ENCODE results near the gene PUS10.

Gene PUS10

GRCh38 chr2:60966507-60967405, 51.3 kb downstream of the PUS10 start:
- peak; percentile 24 for DNase-seq

- DNase-seq = no peak
Observed at GRCh38 chr2:60965499-60965785, 52.6 kb downstream of the PUS10 start.

GRCh38 chr2:60964651-60965498, 53.2 kb downstream of the PUS10 start:
- DNase-seq = no peak

DNA sequence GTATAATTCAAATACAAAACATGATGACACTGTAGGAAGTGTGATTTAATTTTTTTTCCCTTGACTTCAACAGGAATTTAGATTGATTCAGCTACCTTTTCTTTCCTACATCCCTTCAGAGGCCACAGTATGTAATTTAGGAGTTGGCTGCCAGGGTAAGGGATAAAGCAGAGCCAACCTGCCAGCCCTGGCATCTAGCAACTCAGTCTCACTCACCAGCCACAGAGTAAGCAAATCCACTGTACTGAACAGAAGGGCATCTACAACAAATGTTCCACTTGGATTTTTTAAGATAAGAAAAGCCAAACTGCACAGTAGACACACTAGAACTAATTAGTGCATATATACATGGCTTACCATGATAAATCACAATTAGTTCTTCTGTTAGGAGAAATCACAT, 54.9 kb downstream of the PUS10 start:
- DNase-seq = no peak

DNA sequence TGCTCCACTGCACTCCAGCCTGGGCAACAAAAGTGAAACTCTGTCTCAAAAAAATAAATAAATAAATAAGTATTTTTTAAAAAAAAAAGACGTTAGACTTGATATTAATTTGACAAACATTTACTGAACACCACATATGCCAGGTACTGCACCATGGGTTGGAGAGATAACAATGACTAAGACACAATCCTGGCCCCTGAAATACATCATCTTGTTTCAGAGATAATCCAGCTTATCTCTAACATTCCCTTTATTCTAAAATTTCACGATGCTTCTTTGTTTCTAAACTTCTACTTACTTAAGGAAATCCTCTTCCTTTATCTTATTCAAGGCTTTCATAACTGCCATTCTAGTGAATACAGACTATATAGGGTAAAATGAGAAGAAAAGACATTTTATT, 55.5 kb downstream of the PUS10 start:
- no peak for DNase-seq

DNA sequence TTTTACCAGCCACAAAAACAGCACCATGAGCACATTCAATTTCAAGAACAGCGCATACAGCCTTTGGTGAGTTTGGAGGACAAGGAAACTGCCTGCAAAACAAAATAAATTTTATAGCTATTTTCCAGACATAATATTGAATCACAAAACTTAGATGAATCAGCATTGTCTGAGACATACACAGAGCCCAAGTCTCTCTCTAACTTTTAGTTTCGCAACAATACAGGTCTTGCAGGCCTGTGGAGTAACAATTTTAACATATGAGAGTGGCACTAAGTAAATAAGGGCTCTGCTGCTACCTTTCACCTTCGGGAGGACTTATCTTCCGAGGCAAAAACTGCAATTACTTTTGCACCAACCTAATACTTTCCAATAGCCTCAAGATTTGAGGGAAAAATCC, 56.6 kb downstream of the PUS10 start:
- peak; percentile 30 for DNase-seq

DNA sequence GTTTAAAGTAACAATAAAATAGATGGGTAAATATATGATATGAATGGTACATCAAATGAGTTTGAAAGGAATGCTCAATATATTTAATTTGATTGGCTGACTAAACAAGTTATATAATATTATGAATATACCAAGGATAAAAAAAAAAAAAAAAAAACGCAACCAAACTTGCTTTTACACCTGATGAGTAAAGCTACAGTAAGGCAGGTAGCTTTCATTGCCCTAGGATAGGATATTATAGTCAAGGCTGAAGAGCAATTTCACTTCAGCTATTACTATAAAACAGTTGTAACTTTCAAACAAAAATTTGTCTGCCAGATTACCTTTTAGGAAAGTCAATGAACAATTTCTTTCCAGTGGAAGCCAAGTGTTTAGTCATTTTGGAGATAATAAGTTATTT, 57.3 kb downstream of the PUS10 start:
- no peak for DNase-seq

- DNase-seq = no peak
Observed at GRCh38 chr2:60959501-60959900, 58.6 kb downstream of the PUS10 start.

GRCh38 chr2:60958800-60959199, 59.3 kb downstream of the PUS10 start:
- no peak for DNase-seq

DNA sequence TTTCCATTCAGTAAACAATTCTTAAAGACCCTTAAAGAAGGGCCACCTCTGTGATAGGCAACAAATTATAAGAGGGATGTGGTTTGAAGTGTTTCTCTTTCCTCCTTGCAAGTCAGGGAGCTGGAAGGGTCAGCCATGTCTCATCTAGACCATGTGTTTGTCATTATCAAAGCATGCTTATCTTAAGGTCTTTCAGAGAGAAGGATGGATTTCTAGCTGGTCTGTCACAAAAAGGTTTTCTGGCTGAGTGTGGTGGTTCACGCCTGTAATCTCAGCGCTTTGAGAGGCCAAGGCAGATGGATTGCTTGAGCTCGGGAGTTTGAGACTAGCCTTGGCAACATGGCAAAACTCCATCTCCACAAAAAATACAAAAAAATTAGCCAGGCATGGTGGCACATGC, 59.7 kb downstream of the PUS10 start:
- no peak for DNase-seq

DNA sequence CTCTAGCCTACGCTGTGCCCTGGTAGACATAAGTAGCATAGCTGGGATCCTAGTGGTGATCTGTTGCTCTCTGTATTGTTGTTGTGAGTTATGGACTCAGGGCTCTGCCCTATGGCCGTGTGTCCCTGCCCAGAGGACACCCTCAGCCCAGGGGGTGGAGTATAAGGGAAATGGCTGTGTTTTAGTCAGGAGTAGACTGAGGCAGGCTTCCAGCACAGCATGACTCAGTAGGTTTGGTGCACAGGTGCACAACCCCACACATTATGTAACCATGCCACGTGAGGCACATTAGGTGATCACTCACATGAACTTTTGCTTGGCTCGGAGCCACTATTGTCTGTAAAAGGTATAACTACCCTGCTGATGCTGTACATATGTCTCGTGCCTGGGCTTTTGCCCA, 60.4 kb downstream of the PUS10 start:
- DNase-seq = no peak

GRCh38 chr2:60957224-60957623, 60.8 kb downstream of the PUS10 start:
- no peak for DNase-seq

- DNase-seq = no peak
Observed at GRCh38 chr2:60954139-60954538, 63.9 kb downstream of the PUS10 start.

DNA sequence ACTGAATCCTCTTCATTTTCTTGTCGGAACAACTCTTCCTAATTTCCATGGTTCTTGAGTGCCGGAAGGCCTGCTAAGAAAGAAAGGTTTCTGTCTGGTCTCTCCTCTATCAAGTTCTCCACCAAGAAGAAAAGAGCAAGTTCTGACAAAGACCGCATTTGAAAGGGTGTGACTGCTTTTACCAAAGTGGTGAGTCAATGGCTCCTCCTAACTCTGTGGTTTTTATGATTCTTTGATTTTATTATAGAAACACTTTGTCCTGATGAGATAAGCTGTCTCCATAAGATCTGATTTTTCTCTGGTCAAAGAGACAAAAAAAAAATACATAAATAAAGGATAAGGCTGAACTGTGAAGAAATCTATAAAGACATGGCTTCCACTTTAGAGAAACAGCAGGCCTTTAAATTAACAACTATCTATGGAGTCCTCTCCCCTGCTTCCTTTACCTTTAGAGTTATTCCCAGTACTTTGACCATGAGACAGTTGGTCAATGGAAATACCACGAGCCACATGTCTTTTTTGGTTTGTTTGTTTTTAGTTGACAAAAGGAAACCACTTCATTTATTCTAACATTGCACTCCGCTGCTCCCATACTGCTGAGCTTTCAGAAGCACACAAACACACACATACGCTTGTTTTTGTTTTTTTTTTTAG, 69.0 kb downstream of the PUS10 start:
- no peak for DNase-seq

DNA sequence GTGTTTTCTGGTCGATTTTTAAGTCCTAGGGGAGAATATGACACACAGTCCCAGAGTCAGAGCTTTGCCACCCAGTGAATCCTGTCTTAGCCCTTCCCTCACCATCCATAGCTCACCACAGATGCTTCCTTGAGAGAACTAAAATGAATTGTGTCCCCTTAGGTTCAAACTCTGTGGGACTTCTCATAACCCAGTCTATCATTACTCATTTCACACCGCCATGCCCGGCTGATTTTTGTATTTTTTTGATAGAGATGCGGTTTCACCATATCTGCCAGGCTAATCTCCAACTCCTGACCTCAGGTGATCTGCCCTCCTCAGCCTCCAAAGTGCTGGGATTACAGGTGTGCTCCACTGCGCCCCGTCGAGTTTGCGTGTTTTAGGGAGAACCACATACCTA, 69.9 kb downstream of the PUS10 start:
- no peak for DNase-seq

DNA sequence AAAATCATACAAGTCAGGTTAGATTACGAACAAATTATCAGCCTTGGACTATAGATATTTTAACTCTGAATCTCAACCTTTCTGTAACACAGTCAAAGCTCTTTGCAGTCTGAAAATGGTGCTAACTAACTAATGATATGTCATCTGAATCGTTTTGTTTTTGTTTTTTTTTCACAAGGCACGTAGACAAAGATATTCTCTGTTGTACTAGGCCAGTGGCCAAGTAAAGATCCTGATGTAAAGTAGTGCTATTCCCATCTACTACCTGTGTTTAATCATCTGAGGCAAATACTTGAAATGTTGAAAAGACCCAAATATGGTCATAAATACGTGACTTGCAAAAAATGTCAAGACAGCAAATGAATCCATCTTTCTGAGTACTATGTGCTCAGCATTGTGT, 71.0 kb downstream of the PUS10 start:
- DNase-seq = no peak

- no peak for DNase-seq
Observed at GRCh38 chr2:60945341-60945740, 72.7 kb downstream of the PUS10 start.

DNA sequence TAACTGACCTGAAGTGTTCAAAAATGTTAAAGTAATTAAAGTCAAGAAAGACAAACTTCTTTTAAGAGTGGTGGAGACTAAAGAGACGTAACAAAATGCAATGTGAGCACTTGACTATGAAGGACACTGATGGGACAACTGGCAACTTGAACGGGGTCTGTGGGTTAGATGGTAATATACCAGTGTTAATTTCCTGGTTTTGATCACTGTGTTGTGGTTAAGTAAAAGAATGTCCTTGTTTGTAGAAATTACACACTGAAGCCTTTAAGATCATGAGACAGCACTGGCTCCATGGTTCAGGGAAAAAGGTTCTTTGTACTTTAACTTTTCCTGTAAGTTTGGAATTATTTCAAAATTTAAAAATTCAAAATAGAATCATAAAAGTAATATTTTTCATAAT, 78.4 kb downstream of the PUS10 start:
- DNase-seq = no peak

GRCh38 chr2:60938301-60938700, 79.8 kb downstream of the PUS10 start:
- DNase-seq = no peak

DNA sequence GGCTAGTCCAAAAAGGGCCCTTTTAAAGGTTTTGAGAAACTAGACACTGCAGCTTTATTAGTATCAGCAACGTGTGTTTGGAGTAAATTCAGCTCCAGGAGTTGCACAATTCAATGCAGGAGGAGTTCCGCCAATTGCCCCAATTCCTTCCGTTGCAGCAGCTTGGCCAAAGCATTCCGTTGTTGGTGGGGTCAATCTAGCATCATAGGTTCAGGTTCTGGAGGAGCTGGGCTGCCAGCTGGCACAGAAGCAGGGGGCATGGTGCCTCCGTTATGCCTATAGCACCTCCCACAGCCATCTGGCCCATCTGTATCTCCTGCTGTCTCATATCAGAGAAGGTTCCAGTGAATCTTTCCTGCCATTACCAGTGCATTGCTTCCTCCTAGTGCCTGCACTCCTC, 81.3 kb downstream of the PUS10 start:
- no peak for DNase-seq

GRCh38 chr2:60934165-60934722, 83.8 kb downstream of the PUS10 start:
- DNase-seq = peak; percentile 79

GRCh38 chr2:60932954-60933353, 85.1 kb downstream of the PUS10 start:
- DNase-seq = no peak

GRCh38 chr2:60932061-60932460, 86.0 kb downstream of the PUS10 start:
- peak; percentile 24 for DNase-seq

All from inflammatory macrophage treated with lipopolysaccharide for 4 hours (primary cell).